Ishikawa (cell line): ENCODE results near the gene ARHGEF1.

Experiments used
- CEBPB ChIP-seq: IDR thresholded peaks from 2 replicates; pipeline ENCODE4 v1.6.1; 2012
- CREB1 ChIP-seq: IDR thresholded peaks from 2 replicates; pipeline ENCODE4 v1.6.1; 2012; ENCODE audit warnings: low read depth
- EGR1 ChIP-seq: IDR thresholded peaks from 2 replicates; pipeline ENCODE4 v1.6.1; 2012
- EP300 ChIP-seq: IDR thresholded peaks from 2 replicates; pipeline ENCODE4 v1.6.1; 2012; ENCODE audit warnings: borderline replicate concordance
- FOXM1 ChIP-seq: IDR thresholded peaks from 2 replicates; pipeline ENCODE4 v1.6.1; 2012; ENCODE audit warnings: low read depth, borderline replicate concordance
- NFIC ChIP-seq: IDR thresholded peaks from 2 replicates; pipeline ENCODE4 v1.6.1; 2012
- RAD21 ChIP-seq: IDR thresholded peaks from 2 replicates; pipeline ENCODE4 v1.6.1; 2012; ENCODE audit warnings: low read depth
- TAF1 ChIP-seq: IDR thresholded peaks from 2 replicates; pipeline ENCODE4 v1.6.1; 2012; ENCODE audit warnings: low read depth, mild to moderate bottlenecking
- TCF12 ChIP-seq: IDR thresholded peaks from 2 replicates; pipeline ENCODE4 v1.6.1; 2012; ENCODE audit warnings: low read depth
- TEAD4 ChIP-seq: IDR thresholded peaks from 2 replicates; pipeline ENCODE4 v1.6.1; 2012
- YY1 ChIP-seq: IDR thresholded peaks from 2 replicates; pipeline ENCODE4 v1.6.1; 2012; ENCODE audit warnings: low read depth
- ZBTB7A ChIP-seq: IDR thresholded peaks from 2 replicates; pipeline ENCODE4 v1.6.1; 2012; ENCODE audit warnings: low read depth
- TF ChIP-seq, protein P1 (sequence below): IDR thresholded peaks from 2 replicates; pipeline ENCODE4 v1.6.1; 2012
- TF ChIP-seq, protein P2 (sequence below): IDR thresholded peaks from 2 replicates; pipeline ENCODE4 v1.6.1; 2012
- TF ChIP-seq, protein P3 (sequence below): IDR thresholded peaks from 2 replicates; pipeline ENCODE4 v1.6.1; 2012; ENCODE audit warnings: low read depth, mild to moderate bottlenecking

ARHGEF1 gene

DNA sequence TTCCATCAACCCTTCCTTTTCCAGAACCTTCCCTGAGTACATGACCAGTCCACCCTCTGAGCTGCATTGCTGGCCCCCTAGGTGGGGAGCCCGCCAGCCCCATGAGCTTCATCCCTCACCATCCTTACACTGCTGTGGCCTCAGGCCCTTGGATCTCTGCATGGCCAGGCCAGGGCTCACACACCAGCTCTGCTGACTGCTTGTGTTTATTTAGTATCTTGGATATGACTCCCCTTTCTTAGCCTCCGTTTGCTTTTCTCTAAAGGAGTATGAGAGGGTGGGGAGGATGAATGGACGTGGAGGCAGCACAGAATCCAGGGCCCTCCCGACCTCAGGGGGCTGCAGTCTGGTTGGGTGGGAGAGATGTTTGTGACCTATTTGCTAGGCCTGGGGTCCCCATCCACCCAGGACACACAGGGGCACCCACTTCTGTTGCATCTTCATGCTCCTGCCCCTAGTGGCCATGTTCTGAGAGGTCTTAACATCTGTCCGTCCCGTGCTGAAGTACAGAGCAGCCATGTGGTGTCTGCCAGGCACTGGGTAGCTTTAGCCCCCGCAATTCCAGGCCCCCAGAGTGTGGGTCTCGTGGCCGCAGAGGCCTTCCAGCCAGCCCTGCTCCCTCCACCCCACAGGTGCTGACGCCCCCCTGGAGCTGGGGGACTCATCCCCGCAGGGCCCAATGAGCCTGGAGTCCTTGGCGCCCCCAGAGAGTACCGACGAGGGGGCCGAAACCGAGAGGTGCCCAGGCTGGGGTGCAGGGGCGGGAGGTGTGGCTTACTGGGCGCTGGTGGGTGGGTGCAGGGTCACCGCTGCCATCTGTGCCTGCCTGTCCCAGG is 13.0 kb downstream of the ARHGEF1 start:
- no peak for TF ChIP-seq EP300
- TF ChIP-seq TCF12, result no peak
- TF ChIP-seq EGR1, result no peak
- no peak for TF ChIP-seq TAF1
- no peak for TF ChIP-seq ZBTB7A
- TF ChIP-seq NFIC, result no peak
- no peak for TF ChIP-seq FOXM1
- TF ChIP-seq CREB1, result no peak
- TF ChIP-seq, protein P1, sequence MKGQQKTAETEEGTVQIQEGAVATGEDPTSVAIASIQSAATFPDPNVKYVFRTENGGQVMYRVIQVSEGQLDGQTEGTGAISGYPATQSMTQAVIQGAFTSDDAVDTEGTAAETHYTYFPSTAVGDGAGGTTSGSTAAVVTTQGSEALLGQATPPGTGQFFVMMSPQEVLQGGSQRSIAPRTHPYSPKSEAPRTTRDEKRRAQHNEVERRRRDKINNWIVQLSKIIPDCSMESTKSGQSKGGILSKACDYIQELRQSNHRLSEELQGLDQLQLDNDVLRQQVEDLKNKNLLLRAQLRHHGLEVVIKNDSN, result no peak
- TF ChIP-seq, protein P2, sequence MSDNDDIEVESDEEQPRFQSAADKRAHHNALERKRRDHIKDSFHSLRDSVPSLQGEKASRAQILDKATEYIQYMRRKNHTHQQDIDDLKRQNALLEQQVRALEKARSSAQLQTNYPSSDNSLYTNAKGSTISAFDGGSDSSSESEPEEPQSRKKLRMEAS, result no peak
- no peak for TF ChIP-seq YY1
- no peak for TF ChIP-seq CEBPB
- TF ChIP-seq RAD21, result no peak
- TF ChIP-seq, protein P3, sequence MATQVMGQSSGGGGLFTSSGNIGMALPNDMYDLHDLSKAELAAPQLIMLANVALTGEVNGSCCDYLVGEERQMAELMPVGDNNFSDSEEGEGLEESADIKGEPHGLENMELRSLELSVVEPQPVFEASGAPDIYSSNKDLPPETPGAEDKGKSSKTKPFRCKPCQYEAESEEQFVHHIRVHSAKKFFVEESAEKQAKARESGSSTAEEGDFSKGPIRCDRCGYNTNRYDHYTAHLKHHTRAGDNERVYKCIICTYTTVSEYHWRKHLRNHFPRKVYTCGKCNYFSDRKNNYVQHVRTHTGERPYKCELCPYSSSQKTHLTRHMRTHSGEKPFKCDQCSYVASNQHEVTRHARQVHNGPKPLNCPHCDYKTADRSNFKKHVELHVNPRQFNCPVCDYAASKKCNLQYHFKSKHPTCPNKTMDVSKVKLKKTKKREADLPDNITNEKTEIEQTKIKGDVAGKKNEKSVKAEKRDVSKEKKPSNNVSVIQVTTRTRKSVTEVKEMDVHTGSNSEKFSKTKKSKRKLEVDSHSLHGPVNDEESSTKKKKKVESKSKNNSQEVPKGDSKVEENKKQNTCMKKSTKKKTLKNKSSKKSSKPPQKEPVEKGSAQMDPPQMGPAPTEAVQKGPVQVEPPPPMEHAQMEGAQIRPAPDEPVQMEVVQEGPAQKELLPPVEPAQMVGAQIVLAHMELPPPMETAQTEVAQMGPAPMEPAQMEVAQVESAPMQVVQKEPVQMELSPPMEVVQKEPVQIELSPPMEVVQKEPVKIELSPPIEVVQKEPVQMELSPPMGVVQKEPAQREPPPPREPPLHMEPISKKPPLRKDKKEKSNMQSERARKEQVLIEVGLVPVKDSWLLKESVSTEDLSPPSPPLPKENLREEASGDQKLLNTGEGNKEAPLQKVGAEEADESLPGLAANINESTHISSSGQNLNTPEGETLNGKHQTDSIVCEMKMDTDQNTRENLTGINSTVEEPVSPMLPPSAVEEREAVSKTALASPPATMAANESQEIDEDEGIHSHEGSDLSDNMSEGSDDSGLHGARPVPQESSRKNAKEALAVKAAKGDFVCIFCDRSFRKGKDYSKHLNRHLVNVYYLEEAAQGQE, result no peak
- TF ChIP-seq TEAD4, result no peak

DNA sequence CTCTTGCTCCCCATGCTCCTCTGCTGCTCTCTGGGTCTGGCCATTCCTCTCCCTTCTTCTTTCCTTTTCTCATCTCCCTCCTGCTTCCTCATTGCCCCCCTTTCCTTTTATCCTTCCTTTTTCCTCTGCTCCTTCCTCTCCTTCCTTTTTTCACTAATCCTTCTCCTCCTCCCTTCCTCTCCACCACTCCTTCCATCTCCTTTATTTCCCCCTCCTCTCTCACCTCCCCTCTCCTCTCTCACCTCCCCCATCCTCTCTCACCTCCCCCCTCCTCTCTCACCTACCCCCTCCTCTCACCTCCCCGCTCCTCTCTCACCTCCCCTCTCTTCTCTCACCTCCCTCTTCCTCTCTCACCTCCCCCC is 13.6 kb downstream of the ARHGEF1 start:
- TF ChIP-seq RAD21 (no peak), CEBPB (no peak), EGR1 (no peak), TAF1 (no peak), CREB1 (no peak), YY1 (no peak), TCF12 (no peak), EP300 (no peak), FOXM1 (no peak), NFIC (no peak), ZBTB7A (no peak), TEAD4 (no peak)
- TF ChIP-seq, protein P1, result no peak
- TF ChIP-seq, protein P2, result no peak
- TF ChIP-seq, protein P3, result no peak

DNA sequence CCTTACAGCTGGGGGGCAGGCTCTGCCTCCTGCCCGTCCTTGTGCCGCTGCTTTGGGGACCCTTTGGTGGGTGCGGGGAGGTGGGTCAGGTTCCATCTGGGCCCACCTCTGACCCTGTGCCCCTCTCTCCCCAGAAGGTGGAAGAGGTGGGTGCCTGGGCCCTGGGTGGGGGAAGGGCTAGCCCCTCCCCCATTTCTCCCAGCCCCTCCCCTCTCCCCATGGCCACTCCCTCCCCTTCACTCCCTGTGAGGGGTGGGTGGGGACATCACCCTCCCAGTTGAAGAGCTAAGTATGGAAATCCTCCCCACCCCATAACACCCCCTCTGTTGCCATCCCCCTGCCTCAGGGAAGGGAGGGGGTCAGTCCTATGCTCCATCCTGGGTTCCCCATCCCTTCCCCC is 14.2 kb downstream of the ARHGEF1 start:
- TF ChIP-seq CREB1, result no peak
- no peak for TF ChIP-seq EGR1
- no peak for TF ChIP-seq TCF12
- TF ChIP-seq, protein P3, result no peak
- TF ChIP-seq YY1, result no peak
- no peak for TF ChIP-seq EP300
- TF ChIP-seq, protein P1, result no peak

DNA sequence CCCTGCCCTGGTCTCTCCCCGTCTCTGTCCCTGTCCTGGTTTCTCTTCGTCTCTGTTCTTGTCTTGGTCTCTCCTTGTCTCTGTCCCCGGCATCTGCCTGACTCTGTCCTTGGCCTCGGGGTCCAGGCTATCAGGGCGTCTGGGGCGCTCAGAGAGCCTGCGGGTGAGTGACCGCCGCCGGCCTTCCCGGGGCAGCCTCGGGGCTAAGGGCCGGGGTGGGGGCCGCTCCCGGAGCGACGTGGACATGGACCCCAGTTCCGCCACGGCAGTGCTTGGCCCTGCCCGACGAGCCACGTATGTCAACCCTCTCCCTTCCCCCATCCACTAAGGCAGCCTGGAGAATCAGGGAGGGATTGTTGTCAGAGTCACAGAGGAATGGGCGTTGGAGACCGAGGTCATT is 14.8 kb downstream of the ARHGEF1 start:
- TF ChIP-seq ZBTB7A (no peak), FOXM1 (no peak), EGR1 (no peak), CEBPB (no peak), RAD21 (no peak), TAF1 (no peak), TEAD4 (no peak), NFIC (no peak), YY1 (no peak)
- TF ChIP-seq, protein P3, result no peak
- TF ChIP-seq, protein P1, result no peak
- TF ChIP-seq, protein P2, result no peak
